ENCODE measurements around the gene ANKRD60.

Gene ANKRD60

GRCh38 chr20:58225452-58226200, 2.8 kb downstream of the ANKRD60 start:
- intact Hi-C loops (cut with DNase I): no loop called here
- no peak for DNase-seq

GRCh38 chr20:58224974-58225373, 3.5 kb downstream of the ANKRD60 start:
- no peak for DNase-seq
- intact Hi-C loops (cut with DNase I): no loop called here

GRCh38 chr20:58224097-58224496, 4.4 kb downstream of the ANKRD60 start:
- intact Hi-C loops (cut with DNase I): no loop called here
- DNase-seq: no peak

- DNase-seq: no peak
- intact Hi-C loops (cut with DNase I): no loop called here
These were observed 5.0 kb downstream of the ANKRD60 start for GRCh38 chr20:58223358-58223941.

GRCh38 chr20:58222446-58222845, 6.0 kb downstream of the ANKRD60 start:
- DNase-seq: no peak
- intact Hi-C loops (cut with DNase I): no loop called here

GRCh38 chr20:58219342-58219700, 9.1 kb downstream of the ANKRD60 start:
- DNase-seq: peak in 1 of 10 donors; percentile 71
- intact Hi-C loops (cut with DNase I): loop anchor here (10.0 kb wide), 1 partner anchor 835 kb away; no protein-coding TSS in a partner anchor

GRCh38 chr20:58218665-58219341, 9.7 kb downstream of the ANKRD60 start:
- intact Hi-C loops (cut with DNase I): loop anchor here (10.0 kb wide), 1 partner anchor 834 kb away; no protein-coding TSS in a partner anchor
- DNase-seq: peak in 2 of 10 donors; percentile 6 to 62

- peak in 1 of 10 donors; percentile 9 for DNase-seq
- intact Hi-C loops (cut with DNase I): loop anchor here (10.0 kb wide), 1 partner anchor 832 kb away; no protein-coding TSS in a partner anchor
These were observed 12.1 kb downstream of the ANKRD60 start for GRCh38 chr20:58216334-58216733.

- peak in 2 of 10 donors; percentile 10 to 52 for DNase-seq
- intact Hi-C loops (cut with DNase I): loop anchor here (10.0 kb wide), 1 partner anchor 830 kb away; no protein-coding TSS in a partner anchor
These were observed 13.3 kb downstream of the ANKRD60 start for GRCh38 chr20:58215116-58215515.

GRCh38 chr20:58214310-58214709, 14.1 kb downstream of the ANKRD60 start:
- intact Hi-C loops (cut with DNase I): loop anchor here (5.0 to 10.0 kb wide), 2 partner anchors 830 to 1243 kb away; no protein-coding TSS in a partner anchor

GRCh38 chr20:58213716-58214115, 14.7 kb downstream of the ANKRD60 start:
- intact Hi-C loops (cut with DNase I): loop anchor here (5.0 to 10.0 kb wide), 2 partner anchors 829 to 1244 kb away; no protein-coding TSS in a partner anchor
- DNase-seq: peak in 2 of 10 donors; percentile 37 to 61

More at GRCh38 chr20:58214310-58214709, 14.1 kb downstream of the ANKRD60 start:
- peak in 3 of 10 donors; percentile 46 to 65 (median 65) for DNase-seq

GRCh38 chr20:58213121-58213520, 15.3 kb downstream of the ANKRD60 start:
- peak; percentile 53 to 95 (median 70) for DNase-seq
- intact Hi-C loops (cut with DNase I): loop anchor here (5.0 to 10.0 kb wide), 2 partner anchors 828 to 1244 kb away; no protein-coding TSS in a partner anchor

GRCh38 chr20:58212636-58213035, 15.8 kb downstream of the ANKRD60 start:
- peak in 2 of 10 donors; percentile 27 to 52 for DNase-seq
- intact Hi-C loops (cut with DNase I): loop anchor here (5.0 to 10.0 kb wide), 2 partner anchors 828 to 1245 kb away; no protein-coding TSS in a partner anchor

GRCh38 chr20:58210398-58210747, 18.1 kb downstream of the ANKRD60 start:
- no peak for DNase-seq
- intact Hi-C loops (cut with DNase I): loop anchor here (1.0 to 10.0 kb wide), 3 partner anchors 696 to 1247 kb away; no protein-coding TSS in a partner anchor

GRCh38 chr20:58209652-58210397, 18.6 kb downstream of the ANKRD60 start:
- intact Hi-C loops (cut with DNase I): loop anchor here (1.0 to 10.0 kb wide), 4 partner anchors 613 to 1247 kb away; no protein-coding TSS in a partner anchor
- DNase-seq: peak; percentile 72 to 98 (median 84)

GRCh38 chr20:58208944-58209343, 19.5 kb downstream of the ANKRD60 start:
- intact Hi-C loops (cut with DNase I): loop anchor here (1.0 kb wide), 1 partner anchor 612 kb away; no protein-coding TSS in a partner anchor
- peak in 1 of 10 donors; percentile 21 for DNase-seq

- peak in 2 of 10 donors; percentile 43 to 79 for DNase-seq
- intact Hi-C loops (cut with DNase I): no loop called here
These were observed 22.6 kb downstream of the ANKRD60 start for GRCh38 chr20:58205850-58206249.

- DNase-seq: no peak
- intact Hi-C loops (cut with DNase I): no loop called here
These were observed 26.4 kb downstream of the ANKRD60 start for GRCh38 chr20:58202044-58202443.

- intact Hi-C loops (cut with DNase I): no loop called here
- DNase-seq: peak in 1 of 10 donors; percentile 34
These were observed 26.8 kb downstream of the ANKRD60 start for GRCh38 chr20:58201616-58202015.

GRCh38 chr20:58199469-58199868, 29.0 kb downstream of the ANKRD60 start:
- no peak for DNase-seq
- intact Hi-C loops (cut with DNase I): no loop called here

Measured in posterior cingulate gyrus (tissue), 11 donors.